Esophagus squamous epithelium (tissue), 4 donors: ENCODE measurements around the gene PML.

Experiments used
- CTCF ChIP-seq, 6 experiments: fragments of 450-650 bp in 4 of 6; fragments of 200-600 bp in 2 of 6; sonication (generic) in 2 of 6; IDR thresholded peaks; one replicate each; pipeline ENCODE4 v1.5.1; 2016 to 2019; ENCODE audit warnings: antibody characterized with exemption in 6 of 6, mild to moderate bottlenecking in 4 of 6, moderate library complexity in 4 of 6
- POLR2A ChIP-seq, 4 donors: fragments of 450-650 bp; IDR thresholded peaks; one replicate each; pipeline ENCODE4 v1.6.1; 2017; ENCODE audit warnings: antibody characterized with exemption in 4 of 4, mild to moderate bottlenecking in 4 of 4, moderate library complexity in 3 of 4

- TF ChIP-seq CTCF (IDR thresholded peaks at IDR 0.05) (no peak), POLR2A (IDR thresholded peaks at IDR 0.05) (no peak)
Measured at GRCh38 chr15:74050127-74050526, 55.6 kb downstream of the PML start.
